ENCODE results near the gene FCHO2.

GRCh38 chr5:73022471-73023169 lies 66.8 kb downstream of the FCHO2 start:
- TF ChIP-seq ZNF274 (IDR thresholded peaks at IDR 0.05; ENCODE audit: low read depth, low read length): no peak
- TF ChIP-seq SUZ12 (IDR thresholded peaks at IDR 0.05; ENCODE audit: extremely low read depth, insufficient read depth, insufficient read length): no peak
- TF ChIP-seq YY1 (IDR thresholded peaks at IDR 0.05; ENCODE audit: insufficient read depth, insufficient read length): no peak

Measured in NT2/D1 (cell line).